SK-N-SH treated with all-trans-retinoic acid at 6 μM for 48 hours (cell line): ENCODE results near the gene ACBD5.

ENCODE experiments used
- ATAC-seq: fragments of 200-7000 bp; cut with Tn5 transposase; 3 replicates; pipeline ENCODE4 v1.9.1; 2020; ENCODE audit warnings: mild to moderate bottlenecking, moderate library complexity
- ARNTL ChIP-seq: fragments of 450-650 bp; formaldehyde crosslinking; IDR thresholded peaks from 2 replicates; pipeline ENCODE4 v1.5.0; 2020; ENCODE audit warnings: low read depth, mild to moderate bottlenecking, moderate library complexity, borderline replicate concordance
- BACH2 ChIP-seq: fragments of 250-450 bp; sonication (Bioruptor Pico); IDR thresholded peaks from 2 replicates; pipeline ENCODE4 v1.9.0; 2021; ENCODE audit warnings: mild to moderate bottlenecking, borderline replicate concordance
- CREB5 ChIP-seq: fragments of 250-450 bp; sonication (Bioruptor Pico); IDR thresholded peaks from 2 replicates; pipeline ENCODE4 v1.5.1; 2020; ENCODE audit warnings: low read depth, mild to moderate bottlenecking, moderate library complexity
- CSDC2 ChIP-seq: fragments of 250-450 bp; sonication (Bioruptor Pico); IDR thresholded peaks from 2 replicates; pipeline ENCODE4 v1.5.0; 2020; ENCODE audit warnings: mild to moderate bottlenecking, moderate library complexity
- CSRNP3 ChIP-seq: fragments of 250-450 bp; sonication (Bioruptor Pico); IDR thresholded peaks from 2 replicates; pipeline ENCODE4 v1.5.1; 2021; ENCODE audit warnings: mild to moderate bottlenecking, moderate library complexity
- ESRRG ChIP-seq: fragments of 250-450 bp; sonication (Bioruptor Pico); IDR thresholded peaks from 2 replicates; pipeline ENCODE4 v1.6.1; 2021; ENCODE audit warnings: mild to moderate bottlenecking
- GLIS3 ChIP-seq: fragments of 250-450 bp; sonication (Bioruptor Pico); IDR thresholded peaks from 2 replicates; pipeline ENCODE4 v1.5.0; 2020; ENCODE audit warnings: mild to moderate bottlenecking, moderate library complexity
- OSR1 ChIP-seq: fragments of 250-450 bp; sonication (Bioruptor Pico); IDR thresholded peaks from 2 replicates; pipeline ENCODE4 v1.8.0; 2022; ENCODE audit warnings: moderate library complexity, mild to moderate bottlenecking, inconsistent platforms
- PATZ1 ChIP-seq: fragments of 250-450 bp; sonication (Bioruptor Pico); IDR thresholded peaks from 2 replicates; pipeline ENCODE4 v1.8.0; 2020; ENCODE audit warnings: mild to moderate bottlenecking, moderate library complexity, borderline replicate concordance
- POU6F1 ChIP-seq: fragments of 250-450 bp; sonication (Bioruptor Pico); IDR thresholded peaks from 2 replicates; pipeline ENCODE4 v1.8.0; 2021; ENCODE audit warnings: low read depth, mild to moderate bottlenecking, moderate library complexity, borderline replicate concordance
- PPARA ChIP-seq: fragments of 250-450 bp; sonication (Bioruptor Pico); IDR thresholded peaks from 2 replicates; pipeline ENCODE4 v1.5.0; 2020; ENCODE audit warnings: mild to moderate bottlenecking, borderline replicate concordance
- RARB ChIP-seq: fragments of 250-450 bp; sonication (Bioruptor Pico); IDR thresholded peaks from 2 replicates; pipeline ENCODE4 v1.8.0; 2021; ENCODE audit warnings: mild to moderate bottlenecking, moderate library complexity
- SNAI2 ChIP-seq: fragments of 250-450 bp; sonication (Bioruptor Pico); IDR thresholded peaks from 2 replicates; pipeline ENCODE4 v1.5.0; 2020; ENCODE audit warnings: mild to moderate bottlenecking, moderate library complexity
- TCF4 ChIP-seq: fragments of 250-450 bp; sonication (Bioruptor Pico); IDR thresholded peaks from 2 replicates; pipeline ENCODE4 v1.8.0; 2021; ENCODE audit warnings: mild to moderate bottlenecking, moderate library complexity, borderline replicate concordance
- TOX ChIP-seq: fragments of 250-450 bp; sonication (Bioruptor Pico); IDR thresholded peaks from 2 replicates; pipeline ENCODE4 v1.8.0; 2021; ENCODE audit warnings: mild to moderate bottlenecking, moderate library complexity, borderline replicate concordance
- TSHZ2 ChIP-seq: fragments of 250-450 bp; sonication (Bioruptor Pico); IDR thresholded peaks from 2 replicates; pipeline ENCODE4 v1.5.0; 2020; ENCODE audit warnings: mild to moderate bottlenecking, moderate library complexity
- ZC3H10 ChIP-seq: fragments of 250-450 bp; sonication (Bioruptor Pico); IDR thresholded peaks from 2 replicates; pipeline ENCODE4 v1.5.1; 2021; ENCODE audit warnings: mild to moderate bottlenecking, moderate library complexity
- ZFP3 ChIP-seq: fragments of 250-450 bp; sonication (Bioruptor Pico); IDR thresholded peaks from 2 replicates; pipeline ENCODE4 v1.5.0; 2020; ENCODE audit warnings: mild to moderate bottlenecking, moderate library complexity
- ZFP30 ChIP-seq: fragments of 450-650 bp; formaldehyde crosslinking; IDR thresholded peaks from 2 replicates; pipeline ENCODE4 v1.5.0; 2022; ENCODE audit warnings: mild to moderate bottlenecking, moderate library complexity
- ZNF565 ChIP-seq: fragments of 450-650 bp; formaldehyde crosslinking; conservative IDR thresholded peaks from 2 replicates; pipeline ENCODE4 v1.5.0; 2020; ENCODE audit warnings: low read depth, mild to moderate bottlenecking, moderate library complexity

The ACBD5 gene

GRCh38 chr10:27225011-27225590 lies 15.5 kb downstream of the ACBD5 start:
- ATAC-seq = no peak

GRCh38 chr10:27223964-27224363 lies 16.6 kb downstream of the ACBD5 start:
- ATAC-seq = peak; percentile 80
- no peak for TF ChIP-seq POU6F1
- no peak for TF ChIP-seq CSRNP3 (CRISPR knock-in tag)
- TF ChIP-seq PPARA (CRISPR knock-in tag) = no peak
- no peak for TF ChIP-seq CSDC2 (CRISPR knock-in tag)
- no peak for TF ChIP-seq CREB5 (CRISPR knock-in tag)
- no peak for TF ChIP-seq ESRRG
- no peak for TF ChIP-seq TSHZ2
- no peak for TF ChIP-seq ZFP3
- TF ChIP-seq RARB (CRISPR knock-in tag) = no peak
- no peak for TF ChIP-seq ZNF565 (CRISPR knock-in tag)

More at GRCh38 chr10:27225011-27225590, 15.5 kb downstream of the ACBD5 start:
- TF ChIP-seq ARNTL (CRISPR knock-in tag) (no peak), ZFP3 (no peak), TOX (CRISPR knock-in tag) (no peak), ZC3H10 (CRISPR knock-in tag) (no peak), ESRRG (no peak), POU6F1 (no peak), SNAI2 (CRISPR knock-in tag) (no peak)
- TF ChIP-seq, all 23 proteins: peak for 0

- no peak for ATAC-seq
- no peak for TF ChIP-seq CSRNP3 (CRISPR knock-in tag)
- TF ChIP-seq GLIS3 = no peak
- TF ChIP-seq ZC3H10 (CRISPR knock-in tag) = no peak
- TF ChIP-seq TCF4 (CRISPR knock-in tag) = no peak
- no peak for TF ChIP-seq ARNTL (CRISPR knock-in tag)
- TF ChIP-seq CSDC2 (CRISPR knock-in tag) = no peak
- no peak for TF ChIP-seq ZNF565 (CRISPR knock-in tag)
- TF ChIP-seq ZFP3 = no peak
- TF ChIP-seq RARB (CRISPR knock-in tag) = no peak
- no peak for TF ChIP-seq OSR1
- TF ChIP-seq ZFP30 (CRISPR knock-in tag) = no peak
- no peak for TF ChIP-seq BACH2
- TF ChIP-seq PATZ1 (CRISPR knock-in tag) = no peak
- TF ChIP-seq ESRRG = no peak
- no peak for TF ChIP-seq POU6F1
Observed at GRCh38 chr10:27207350-27207749, 33.2 kb downstream of the ACBD5 start.
